ENCODE measurements around the gene KRTAP5-8. TPM values are rescaled to one million over a fixed set of nuclear protein-coding genes. Genes with fewer than 3 reads are reported as not detected.
"Not testable (repeated sequence)": the region's sequence is repeated elsewhere in the genome, so short reads cannot be mapped to it uniquely, and the experiment has no call there.

The KRTAP5-8 gene
- total RNA-seq, 1 experiment from 2014 or later: not detected

DNA sequence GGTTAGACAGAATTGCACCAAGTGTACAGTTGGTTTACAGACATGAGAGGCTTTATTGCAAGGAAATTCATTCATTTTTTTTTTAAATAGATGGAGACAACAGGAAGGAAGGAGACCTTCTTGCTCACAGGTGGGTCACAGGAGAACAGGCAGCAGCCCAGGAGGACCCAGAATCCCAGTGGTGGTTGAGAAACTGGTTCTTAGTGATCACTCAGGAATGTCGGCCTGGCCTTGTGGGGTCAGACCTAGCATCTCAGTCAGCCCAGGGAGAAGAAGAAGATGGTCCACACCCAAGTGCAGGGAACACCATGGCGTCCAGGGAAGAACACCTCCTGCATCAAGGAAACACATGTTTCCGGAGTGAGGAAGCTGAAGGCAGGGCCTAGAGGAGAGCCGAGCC is 44.0 kb downstream of the KRTAP5-8 start (continued):
- TF ChIP-seq, protein P1, sequence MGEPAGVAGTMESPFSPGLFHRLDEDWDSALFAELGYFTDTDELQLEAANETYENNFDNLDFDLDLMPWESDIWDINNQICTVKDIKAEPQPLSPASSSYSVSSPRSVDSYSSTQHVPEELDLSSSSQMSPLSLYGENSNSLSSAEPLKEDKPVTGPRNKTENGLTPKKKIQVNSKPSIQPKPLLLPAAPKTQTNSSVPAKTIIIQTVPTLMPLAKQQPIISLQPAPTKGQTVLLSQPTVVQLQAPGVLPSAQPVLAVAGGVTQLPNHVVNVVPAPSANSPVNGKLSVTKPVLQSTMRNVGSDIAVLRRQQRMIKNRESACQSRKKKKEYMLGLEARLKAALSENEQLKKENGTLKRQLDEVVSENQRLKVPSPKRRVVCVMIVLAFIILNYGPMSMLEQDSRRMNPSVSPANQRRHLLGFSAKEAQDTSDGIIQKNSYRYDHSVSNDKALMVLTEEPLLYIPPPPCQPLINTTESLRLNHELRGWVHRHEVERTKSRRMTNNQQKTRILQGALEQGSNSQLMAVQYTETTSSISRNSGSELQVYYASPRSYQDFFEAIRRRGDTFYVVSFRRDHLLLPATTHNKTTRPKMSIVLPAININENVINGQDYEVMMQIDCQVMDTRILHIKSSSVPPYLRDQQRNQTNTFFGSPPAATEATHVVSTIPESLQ (CRISPR knock-in tag; IDR thresholded peaks at IDR 0.05): no peak
- TF ChIP-seq ZNF416 (CRISPR knock-in tag; IDR thresholded peaks at IDR 0.05) (no peak), ZNF219 (CRISPR knock-in tag; IDR thresholded peaks at IDR 0.05; ENCODE audit: borderline replicate concordance) (no peak), SP1 (CRISPR knock-in tag; conservative IDR thresholded peaks at IDR 0.05) (no peak), ZNF121 (CRISPR knock-in tag; IDR thresholded peaks at IDR 0.05) (no peak)
- TF ChIP-seq, protein P2, sequence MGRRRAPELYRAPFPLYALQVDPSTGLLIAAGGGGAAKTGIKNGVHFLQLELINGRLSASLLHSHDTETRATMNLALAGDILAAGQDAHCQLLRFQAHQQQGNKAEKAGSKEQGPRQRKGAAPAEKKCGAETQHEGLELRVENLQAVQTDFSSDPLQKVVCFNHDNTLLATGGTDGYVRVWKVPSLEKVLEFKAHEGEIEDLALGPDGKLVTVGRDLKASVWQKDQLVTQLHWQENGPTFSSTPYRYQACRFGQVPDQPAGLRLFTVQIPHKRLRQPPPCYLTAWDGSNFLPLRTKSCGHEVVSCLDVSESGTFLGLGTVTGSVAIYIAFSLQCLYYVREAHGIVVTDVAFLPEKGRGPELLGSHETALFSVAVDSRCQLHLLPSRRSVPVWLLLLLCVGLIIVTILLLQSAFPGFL (CRISPR knock-in tag; IDR thresholded peaks at IDR 0.05; ENCODE audit: borderline replicate concordance): no peak
- TF ChIP-seq, protein P3, sequence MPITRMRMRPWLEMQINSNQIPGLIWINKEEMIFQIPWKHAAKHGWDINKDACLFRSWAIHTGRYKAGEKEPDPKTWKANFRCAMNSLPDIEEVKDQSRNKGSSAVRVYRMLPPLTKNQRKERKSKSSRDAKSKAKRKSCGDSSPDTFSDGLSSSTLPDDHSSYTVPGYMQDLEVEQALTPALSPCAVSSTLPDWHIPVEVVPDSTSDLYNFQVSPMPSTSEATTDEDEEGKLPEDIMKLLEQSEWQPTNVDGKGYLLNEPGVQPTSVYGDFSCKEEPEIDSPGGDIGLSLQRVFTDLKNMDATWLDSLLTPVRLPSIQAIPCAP (CRISPR knock-in tag; IDR thresholded peaks at IDR 0.05): no peak
- TF ChIP-seq, protein P4, sequence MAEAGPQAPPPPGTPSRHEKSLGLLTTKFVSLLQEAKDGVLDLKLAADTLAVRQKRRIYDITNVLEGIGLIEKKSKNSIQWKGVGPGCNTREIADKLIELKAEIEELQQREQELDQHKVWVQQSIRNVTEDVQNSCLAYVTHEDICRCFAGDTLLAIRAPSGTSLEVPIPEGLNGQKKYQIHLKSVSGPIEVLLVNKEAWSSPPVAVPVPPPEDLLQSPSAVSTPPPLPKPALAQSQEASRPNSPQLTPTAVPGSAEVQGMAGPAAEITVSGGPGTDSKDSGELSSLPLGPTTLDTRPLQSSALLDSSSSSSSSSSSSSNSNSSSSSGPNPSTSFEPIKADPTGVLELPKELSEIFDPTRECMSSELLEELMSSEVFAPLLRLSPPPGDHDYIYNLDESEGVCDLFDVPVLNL (CRISPR knock-in tag; IDR thresholded peaks at IDR 0.05; ENCODE audit: borderline replicate concordance, low read depth): no peak

DNA sequence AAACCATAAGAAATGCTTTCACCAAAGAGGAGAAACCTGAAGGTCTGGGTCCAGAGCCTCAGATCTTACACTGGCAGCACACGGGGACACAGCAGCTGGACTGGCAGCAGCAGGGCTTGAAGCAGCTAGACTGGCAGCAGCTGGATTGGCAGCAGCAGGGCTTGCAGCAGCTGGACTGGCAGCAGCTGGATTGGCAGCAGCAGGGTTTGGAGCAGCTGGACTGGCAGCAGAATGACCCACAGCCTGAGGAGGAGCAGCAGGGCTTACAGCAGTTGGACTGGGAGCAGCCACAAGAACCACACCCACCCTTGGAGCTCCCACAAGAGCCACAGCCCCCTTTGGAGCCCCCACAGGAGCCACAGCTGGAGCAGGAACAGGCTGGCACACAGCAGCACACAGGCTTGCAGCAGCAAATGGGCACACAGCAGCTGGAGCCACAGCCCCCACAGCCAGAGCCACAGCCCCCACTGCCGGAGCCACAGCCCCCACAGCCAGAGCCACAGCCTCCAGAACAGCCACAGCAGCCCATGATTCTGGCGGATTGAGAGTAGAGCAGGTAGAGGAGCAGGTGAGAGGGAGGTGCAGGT is 44.6 kb downstream of the KRTAP5-8 start, which contains the start of gene KRTAP5-11:
Gene KRTAP5-11, minus strand, starts transcription at position 567 of the 587 bp plus-strand sequence. Its CDS starts 38 bp downstream, at position 529.
- no peaks in the 10 kb centered on the region for H3K9me3 Mint-ChIP-seq
- ChIA-PET POLR2A (no interaction called here), CTCF (interaction anchor here (3.8 kb wide), 1 partner anchor 19 kb away, joined by 19 read pairs; no protein-coding TSS in a partner anchor)
- H3K27ac Mint-ChIP-seq: no peak within 1 kb of the TSS
- ATAC-seq: no peak
- peaks cover 23% of the 10 kb centered on the region for H3K27me3 Mint-ChIP-seq (ENCODE audit: low read depth)
- DNase-seq (ENCODE audit: low spot score): no peak
- H3K4me1 Mint-ChIP-seq: peaks cover 32% of the 10 kb centered on the region
- H3K4me3 Mint-ChIP-seq: no peak within 1 kb of the TSS
- TF ChIP-seq, protein P5, sequence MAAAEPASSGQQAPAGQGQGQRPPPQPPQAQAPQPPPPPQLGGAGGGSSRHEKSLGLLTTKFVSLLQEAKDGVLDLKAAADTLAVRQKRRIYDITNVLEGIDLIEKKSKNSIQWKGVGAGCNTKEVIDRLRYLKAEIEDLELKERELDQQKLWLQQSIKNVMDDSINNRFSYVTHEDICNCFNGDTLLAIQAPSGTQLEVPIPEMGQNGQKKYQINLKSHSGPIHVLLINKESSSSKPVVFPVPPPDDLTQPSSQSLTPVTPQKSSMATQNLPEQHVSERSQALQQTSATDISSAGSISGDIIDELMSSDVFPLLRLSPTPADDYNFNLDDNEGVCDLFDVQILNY (CRISPR knock-in tag; IDR thresholded peaks at IDR 0.05): no peak
- no peak for TF ChIP-seq CREB1 (CRISPR knock-in tag; IDR thresholded peaks at IDR 0.05)
- no peaks in the 10 kb centered on the region for H3K36me3 Mint-ChIP-seq

DNA sequence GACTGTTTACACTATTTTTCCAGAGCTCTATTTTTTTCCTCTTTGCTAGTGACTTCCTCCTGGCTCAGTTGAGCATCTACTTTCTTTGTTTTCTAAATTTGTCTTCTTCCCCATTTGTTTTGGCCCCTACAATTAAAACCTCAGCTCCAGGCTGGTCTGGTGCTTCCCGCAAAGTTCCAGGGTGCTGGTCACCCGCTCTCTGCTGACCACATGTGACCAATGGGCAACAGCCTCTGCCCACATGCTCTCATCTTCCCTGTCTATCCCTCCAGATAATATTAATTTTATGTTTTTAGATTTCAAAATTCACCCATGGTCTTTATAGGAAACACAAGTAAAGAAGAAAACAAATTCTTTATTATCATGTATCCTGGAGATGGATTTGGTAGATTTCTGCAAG is 45.1 kb downstream of the KRTAP5-8 start:
- POLR2A ChIA-PET; ATAC-seq; H3K9me3 Mint-ChIP-seq; H3K36me3 Mint-ChIP-seq; H3K27ac Mint-ChIP-seq; H3K4me3 Mint-ChIP-seq; DNase-seq (ENCODE audit: low spot score): not testable (repeated sequence)
- H3K4me1 Mint-ChIP-seq: peaks cover 32% of the 10 kb centered on the region
- peaks cover 23% of the 10 kb centered on the region for H3K27me3 Mint-ChIP-seq (ENCODE audit: low read depth)
- CTCF ChIA-PET: interaction anchor here (3.8 kb wide), 1 partner anchor 20 kb away, joined by 19 read pairs; no protein-coding TSS in a partner anchor

DNA sequence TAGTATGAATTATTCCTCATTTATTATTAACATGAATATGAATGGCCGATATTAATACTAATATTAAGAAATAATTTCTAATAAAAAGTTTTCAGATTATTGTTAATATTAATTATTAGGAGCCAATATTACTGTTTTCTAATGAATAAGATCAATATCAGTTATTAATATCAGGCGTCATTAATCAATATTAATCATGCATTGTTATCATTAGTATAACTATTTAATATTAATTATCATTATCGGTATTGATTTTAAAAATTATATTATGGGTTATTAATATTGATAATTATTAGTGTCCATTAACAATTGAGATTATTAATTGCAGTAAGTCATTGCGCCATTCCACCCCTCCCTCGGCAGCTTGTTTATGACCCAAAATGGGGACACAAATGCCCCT is 47.8 kb downstream of the KRTAP5-8 start:
- H3K27ac Mint-ChIP-seq, ATAC-seq: not testable (repeated sequence)

DNA sequence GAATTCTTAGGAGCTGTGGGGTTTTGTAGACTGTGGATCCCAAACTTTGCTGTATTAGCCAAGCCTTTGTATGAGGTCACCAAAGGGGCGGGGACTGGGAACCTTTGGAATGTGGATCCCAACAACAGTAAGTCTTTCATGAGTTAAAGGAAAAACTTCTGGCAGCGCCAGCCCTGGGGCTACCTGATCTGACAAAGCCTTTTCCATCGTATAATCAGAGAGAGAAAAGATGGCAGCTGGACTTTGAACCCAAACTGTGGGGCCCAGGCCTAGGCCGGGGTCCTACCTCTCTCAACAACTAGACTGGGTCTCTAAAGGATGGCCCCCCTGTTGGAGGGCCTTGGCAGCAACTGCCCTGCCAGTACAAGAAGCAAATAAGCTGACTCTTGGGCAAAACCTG is 50.5 kb downstream of the KRTAP5-8 start:
- H3K4me3 Mint-ChIP-seq; POLR2A ChIA-PET; DNase-seq (ENCODE audit: low spot score); H3K27ac Mint-ChIP-seq; ATAC-seq; H3K27me3 Mint-ChIP-seq (ENCODE audit: low read depth); H3K4me1 Mint-ChIP-seq; H3K9me3 Mint-ChIP-seq; H3K36me3 Mint-ChIP-seq: not testable (repeated sequence)
- CTCF ChIA-PET: interaction anchor here (0.9 to 1.8 kb wide), 3 partner anchors 8 to 25 kb away, joined by 3 to 7 read pairs (median 3); no protein-coding TSS in a partner anchor

More for the DNA sequence above, 47.8 kb downstream of the KRTAP5-8 start:
- Mint-ChIP-seq H3K27me3 (ENCODE audit: low read depth) (peaks cover 15% of the 10 kb centered on the region), H3K4me1 (peaks cover 25% of the 10 kb centered on the region)
- POLR2A ChIA-PET; H3K4me3 Mint-ChIP-seq; H3K36me3 Mint-ChIP-seq; DNase-seq (ENCODE audit: low spot score); H3K9me3 Mint-ChIP-seq; CTCF ChIA-PET: not testable (repeated sequence)

Other genes starting within 250 kb of the KRTAP5-8 start
- gene DHCR7, start 89.6 kb upstream of the KRTAP5-8 start, total RNA-seq (2021): 104 to 120 TPM (median 120 TPM) in 3 replicates
- gene NADSYN1, start 84.8 kb upstream of the KRTAP5-8 start, total RNA-seq (2021): 43.4 to 45.6 TPM (median 45.1 TPM) in 3 replicates
- 0.11 TPM in 1 of 3 replicates, not detected in the others for gene KRTAP5-7, start 10.8 kb upstream of the KRTAP5-8 start, total RNA-seq (2021)
- not detected in 3 replicates for gene KRTAP5-9, start 10.4 kb downstream of the KRTAP5-8 start, total RNA-seq (2021)
- not detected in 3 replicates for gene KRTAP5-10, start 27.5 kb downstream of the KRTAP5-8 start, total RNA-seq (2021)
- not detected in 3 replicates for gene KRTAP5-11, start 44.9 kb downstream of the KRTAP5-8 start, total RNA-seq (2021)